Transverse colon (tissue), 4 donors: ENCODE results near the gene OSBP.

Experiments
- EP300 ChIP-seq: sonication (generic); formaldehyde crosslinking; IDR thresholded peaks from one replicate; pipeline ENCODE4 v1.6.1; 2017; ENCODE audit warnings: antibody characterized with exemption, low read depth
- POLR2A ChIP-seq: fragments of 450-650 bp; IDR thresholded peaks from one replicate; pipeline ENCODE4 v1.6.1; 2016; ENCODE audit warnings: antibody characterized with exemption, mild to moderate bottlenecking, moderate library complexity
- POLR2AphosphoS5 ChIP-seq, 3 donors: sonication (generic); formaldehyde crosslinking; IDR thresholded peaks; one replicate each; pipeline ENCODE4 v1.6.1; 2016; ENCODE audit warnings: antibody characterized with exemption in 3 of 3
- TF ChIP-seq, protein P1 (sequence below), 5 experiments: fragments of 200-600 bp in 3 of 5; fragments of 450-650 bp in 2 of 5; sonication (generic) in 3 of 5; IDR thresholded peaks; 1 replicate in 2 of 5; 2 replicates in 3 of 5; pipeline ENCODE4 v1.5.1; 2016 to 2017; ENCODE audit warnings: antibody characterized with exemption in 5 of 5, inconsistent platforms in 3 of 5, mild to moderate bottlenecking in 2 of 5, moderate library complexity in 1 of 5

- TF ChIP-seq, protein P1, sequence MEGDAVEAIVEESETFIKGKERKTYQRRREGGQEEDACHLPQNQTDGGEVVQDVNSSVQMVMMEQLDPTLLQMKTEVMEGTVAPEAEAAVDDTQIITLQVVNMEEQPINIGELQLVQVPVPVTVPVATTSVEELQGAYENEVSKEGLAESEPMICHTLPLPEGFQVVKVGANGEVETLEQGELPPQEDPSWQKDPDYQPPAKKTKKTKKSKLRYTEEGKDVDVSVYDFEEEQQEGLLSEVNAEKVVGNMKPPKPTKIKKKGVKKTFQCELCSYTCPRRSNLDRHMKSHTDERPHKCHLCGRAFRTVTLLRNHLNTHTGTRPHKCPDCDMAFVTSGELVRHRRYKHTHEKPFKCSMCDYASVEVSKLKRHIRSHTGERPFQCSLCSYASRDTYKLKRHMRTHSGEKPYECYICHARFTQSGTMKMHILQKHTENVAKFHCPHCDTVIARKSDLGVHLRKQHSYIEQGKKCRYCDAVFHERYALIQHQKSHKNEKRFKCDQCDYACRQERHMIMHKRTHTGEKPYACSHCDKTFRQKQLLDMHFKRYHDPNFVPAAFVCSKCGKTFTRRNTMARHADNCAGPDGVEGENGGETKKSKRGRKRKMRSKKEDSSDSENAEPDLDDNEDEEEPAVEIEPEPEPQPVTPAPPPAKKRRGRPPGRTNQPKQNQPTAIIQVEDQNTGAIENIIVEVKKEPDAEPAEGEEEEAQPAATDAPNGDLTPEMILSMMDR (IDR thresholded peaks at IDR 0.05): no peak
- TF ChIP-seq EP300: no peak
- TF ChIP-seq POLR2A: no peak
- TF ChIP-seq POLR2AphosphoS5 (IDR thresholded peaks at IDR 0.05): no peak
These were observed 42.5 kb upstream of the OSBP start for GRCh38 chr11:59658036-59658435.
